Measurements from ENCODE around the gene AGRN.

DNA sequence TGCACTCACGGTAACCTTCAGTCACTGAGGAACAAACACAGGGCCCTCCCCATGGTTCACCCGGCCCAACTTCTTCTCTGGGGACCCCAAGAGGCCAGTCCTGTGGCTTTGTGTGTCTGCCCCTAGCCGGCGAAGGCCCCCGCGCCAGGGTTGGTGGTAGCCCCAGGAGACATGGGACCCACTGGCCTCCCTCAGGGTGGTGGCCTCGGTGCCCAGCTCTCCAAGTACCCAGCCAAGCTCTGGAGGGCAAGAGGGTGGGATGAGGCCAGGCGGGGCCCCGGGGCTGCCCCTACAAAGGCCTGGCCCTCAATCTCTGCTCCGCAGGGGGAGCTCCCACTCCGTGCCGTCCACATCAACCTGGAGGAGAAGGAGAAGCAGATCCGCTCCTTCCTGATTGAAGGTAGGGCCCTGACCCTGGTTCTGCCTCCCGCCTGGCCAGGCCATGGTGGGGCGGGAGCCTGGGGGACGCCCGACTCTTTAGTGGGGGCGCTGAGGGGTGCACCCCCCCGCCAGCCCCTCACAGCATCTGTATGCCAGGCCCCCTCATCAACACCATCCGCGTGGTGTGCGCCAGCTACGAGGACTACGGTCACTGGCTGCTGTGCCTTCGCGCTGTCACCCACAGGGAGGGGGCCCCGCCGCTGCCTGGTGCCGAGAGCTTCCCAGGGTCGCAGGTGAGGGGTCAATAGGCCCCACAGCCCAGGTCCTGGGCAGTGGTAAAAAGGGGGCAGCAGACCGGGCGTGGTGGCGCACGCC lies 48.0 kb upstream of the AGRN start:
- no peak for TF ChIP-seq POLR2AphosphoS5 (IDR thresholded peaks at IDR 0.05; ENCODE audit: low read depth, low read length)
- TF ChIP-seq SIN3A (IDR thresholded peaks at IDR 0.05; ENCODE audit: low read depth), result no peak
- TF ChIP-seq JUND (IDR thresholded peaks at IDR 0.05), result no peak
- no peak for TF ChIP-seq RAD21 (IDR thresholded peaks at IDR 0.05; ENCODE audit: low read depth)
- no peak for TF ChIP-seq EZH2 (IDR thresholded peaks at IDR 0.05)
- no peak for TF ChIP-seq EGR1 (IDR thresholded peaks at IDR 0.05; ENCODE audit: low read depth)
- no peak for TF ChIP-seq POLR2A (IDR thresholded peaks at IDR 0.05; ENCODE audit: borderline replicate concordance, extremely low read depth, insufficient read depth, insufficient read length)
- TF ChIP-seq, protein P1, sequence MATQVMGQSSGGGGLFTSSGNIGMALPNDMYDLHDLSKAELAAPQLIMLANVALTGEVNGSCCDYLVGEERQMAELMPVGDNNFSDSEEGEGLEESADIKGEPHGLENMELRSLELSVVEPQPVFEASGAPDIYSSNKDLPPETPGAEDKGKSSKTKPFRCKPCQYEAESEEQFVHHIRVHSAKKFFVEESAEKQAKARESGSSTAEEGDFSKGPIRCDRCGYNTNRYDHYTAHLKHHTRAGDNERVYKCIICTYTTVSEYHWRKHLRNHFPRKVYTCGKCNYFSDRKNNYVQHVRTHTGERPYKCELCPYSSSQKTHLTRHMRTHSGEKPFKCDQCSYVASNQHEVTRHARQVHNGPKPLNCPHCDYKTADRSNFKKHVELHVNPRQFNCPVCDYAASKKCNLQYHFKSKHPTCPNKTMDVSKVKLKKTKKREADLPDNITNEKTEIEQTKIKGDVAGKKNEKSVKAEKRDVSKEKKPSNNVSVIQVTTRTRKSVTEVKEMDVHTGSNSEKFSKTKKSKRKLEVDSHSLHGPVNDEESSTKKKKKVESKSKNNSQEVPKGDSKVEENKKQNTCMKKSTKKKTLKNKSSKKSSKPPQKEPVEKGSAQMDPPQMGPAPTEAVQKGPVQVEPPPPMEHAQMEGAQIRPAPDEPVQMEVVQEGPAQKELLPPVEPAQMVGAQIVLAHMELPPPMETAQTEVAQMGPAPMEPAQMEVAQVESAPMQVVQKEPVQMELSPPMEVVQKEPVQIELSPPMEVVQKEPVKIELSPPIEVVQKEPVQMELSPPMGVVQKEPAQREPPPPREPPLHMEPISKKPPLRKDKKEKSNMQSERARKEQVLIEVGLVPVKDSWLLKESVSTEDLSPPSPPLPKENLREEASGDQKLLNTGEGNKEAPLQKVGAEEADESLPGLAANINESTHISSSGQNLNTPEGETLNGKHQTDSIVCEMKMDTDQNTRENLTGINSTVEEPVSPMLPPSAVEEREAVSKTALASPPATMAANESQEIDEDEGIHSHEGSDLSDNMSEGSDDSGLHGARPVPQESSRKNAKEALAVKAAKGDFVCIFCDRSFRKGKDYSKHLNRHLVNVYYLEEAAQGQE (IDR thresholded peaks at IDR 0.05; ENCODE audit: low read depth), result no peak
- TF ChIP-seq, protein P2, sequence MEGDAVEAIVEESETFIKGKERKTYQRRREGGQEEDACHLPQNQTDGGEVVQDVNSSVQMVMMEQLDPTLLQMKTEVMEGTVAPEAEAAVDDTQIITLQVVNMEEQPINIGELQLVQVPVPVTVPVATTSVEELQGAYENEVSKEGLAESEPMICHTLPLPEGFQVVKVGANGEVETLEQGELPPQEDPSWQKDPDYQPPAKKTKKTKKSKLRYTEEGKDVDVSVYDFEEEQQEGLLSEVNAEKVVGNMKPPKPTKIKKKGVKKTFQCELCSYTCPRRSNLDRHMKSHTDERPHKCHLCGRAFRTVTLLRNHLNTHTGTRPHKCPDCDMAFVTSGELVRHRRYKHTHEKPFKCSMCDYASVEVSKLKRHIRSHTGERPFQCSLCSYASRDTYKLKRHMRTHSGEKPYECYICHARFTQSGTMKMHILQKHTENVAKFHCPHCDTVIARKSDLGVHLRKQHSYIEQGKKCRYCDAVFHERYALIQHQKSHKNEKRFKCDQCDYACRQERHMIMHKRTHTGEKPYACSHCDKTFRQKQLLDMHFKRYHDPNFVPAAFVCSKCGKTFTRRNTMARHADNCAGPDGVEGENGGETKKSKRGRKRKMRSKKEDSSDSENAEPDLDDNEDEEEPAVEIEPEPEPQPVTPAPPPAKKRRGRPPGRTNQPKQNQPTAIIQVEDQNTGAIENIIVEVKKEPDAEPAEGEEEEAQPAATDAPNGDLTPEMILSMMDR (IDR thresholded peaks at IDR 0.05 in 2 of 3, conservative IDR thresholded peaks at IDR 0.05 in 1 of 3; ENCODE audit: borderline replicate concordance in 1 of 3, insufficient read depth in 1 of 3, low read depth in 2 of 3, low read length in 2 of 3), result no peak
- TF ChIP-seq SRF (IDR thresholded peaks at IDR 0.05; ENCODE audit: low read depth), result no peak
- no peak for TF ChIP-seq YY1 (IDR thresholded peaks at IDR 0.05; ENCODE audit: extremely low read depth, insufficient replicate concordance, low read depth, low read length)
- TF ChIP-seq TCF7L2 (IDR thresholded peaks at IDR 0.05; ENCODE audit: borderline replicate concordance, extremely low read depth, insufficient read depth, insufficient read length), result no peak
- TF ChIP-seq, protein P3, sequence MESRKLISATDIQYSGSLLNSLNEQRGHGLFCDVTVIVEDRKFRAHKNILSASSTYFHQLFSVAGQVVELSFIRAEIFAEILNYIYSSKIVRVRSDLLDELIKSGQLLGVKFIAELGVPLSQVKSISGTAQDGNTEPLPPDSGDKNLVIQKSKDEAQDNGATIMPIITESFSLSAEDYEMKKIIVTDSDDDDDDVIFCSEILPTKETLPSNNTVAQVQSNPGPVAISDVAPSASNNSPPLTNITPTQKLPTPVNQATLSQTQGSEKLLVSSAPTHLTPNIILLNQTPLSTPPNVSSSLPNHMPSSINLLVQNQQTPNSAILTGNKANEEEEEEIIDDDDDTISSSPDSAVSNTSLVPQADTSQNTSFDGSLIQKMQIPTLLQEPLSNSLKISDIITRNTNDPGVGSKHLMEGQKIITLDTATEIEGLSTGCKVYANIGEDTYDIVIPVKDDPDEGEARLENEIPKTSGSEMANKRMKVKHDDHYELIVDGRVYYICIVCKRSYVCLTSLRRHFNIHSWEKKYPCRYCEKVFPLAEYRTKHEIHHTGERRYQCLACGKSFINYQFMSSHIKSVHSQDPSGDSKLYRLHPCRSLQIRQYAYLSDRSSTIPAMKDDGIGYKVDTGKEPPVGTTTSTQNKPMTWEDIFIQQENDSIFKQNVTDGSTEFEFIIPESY (IDR thresholded peaks at IDR 0.05; ENCODE audit: extremely low read depth, insufficient replicate concordance, low read length), result no peak
- TF ChIP-seq FOSL1 (IDR thresholded peaks at IDR 0.05; ENCODE audit: low read depth), result no peak

Measured in HCT116 (cell line).